Ovary (tissue), 10 donors: Measurements from ENCODE around the gene SALL1. TPM values are rescaled to one million over a fixed set of nuclear protein-coding genes. Genes with fewer than 3 reads are reported as not detected.
A peak's percentile ranks its signal among the peaks of the same experiment; 100 is the strongest.

Experiments
- DNase-seq, 5 donors: peaks; one replicate each; pipeline ENCODE4 v3.0.0-alpha.2; 2019 to 2020
- H3K27ac ChIP-seq, 2 donors: fragments of 200-600 bp; one replicate each; pipeline versions ENCODE4 v1.5.1 to v1.8.0; 2019 to 2022
- H3K27me3 ChIP-seq: fragments of 200-600 bp; one replicate; pipeline ENCODE4 v1.8.0; 2022
- H3K36me3 ChIP-seq: fragments of 200-600 bp; sonication (generic); one replicate; pipeline ENCODE4 v1.5.1; 2019
- H3K4me1 ChIP-seq: one replicate; pipeline ENCODE4 v1.8.1; 2013; ENCODE audit warnings: mild to moderate bottlenecking, moderate library complexity; ENCODE audit not compliant: insufficient read depth
- H3K4me3 ChIP-seq: fragments of 200-600 bp; sonication (generic); one replicate; pipeline ENCODE4 v1.5.1; 2017
- H3K9me3 ChIP-seq, 2 donors: fragments of 200-600 bp in 1 of 2; sonication (generic) in 1 of 2; one replicate each; pipeline versions ENCODE4 v1.5.1 to v1.8.1; 2013 to 2019; ENCODE audit warnings: mild to moderate bottlenecking in 1 of 2, moderate library complexity in 1 of 2
- EP300 ChIP-seq: sonication (generic); formaldehyde crosslinking; IDR thresholded peaks from one replicate; pipeline ENCODE4 v1.6.1; 2017; ENCODE audit warnings: antibody characterized with exemption
- POLR2A ChIP-seq: fragments of 450-650 bp; IDR thresholded peaks from one replicate; pipeline ENCODE4 v1.6.1; 2017; ENCODE audit warnings: antibody characterized with exemption, mild to moderate bottlenecking, moderate library complexity
- WGBS, 3 donors: extraction: QIAGEN DNeasy Blood & Tissue Kit in 1 of 3; methylation state at CpG; one replicate each; pipeline versions ENCODE4 v1.1.5 to v1.1.7; 2013 to 2017; 5-methylcytosine and 5-hydroxymethylcytosine counted together
- intact Hi-C, 4 donors: fragments of 100-400 bp; cut with DNase I; formaldehyde crosslinking; loops; one replicate each; pipeline versions ENCODE4 v1.11.0 to v1.15.1; 2022 to 2023
- long read RNA-seq, 3 donors: library from polyadenylated mRNA in 2 of 3; unstranded in 2 of 3; transcript quantifications; one replicate each; pipeline ENCODE4 v2.0.0 and lab custom pipeline, GENCODE V29; 2021 to 2026
- polyA plus RNA-seq, 2 donors: library from polyadenylated mRNA; stranded (reverse); fragments of 200-250 nt in 1 of 2; fragments of 350-450 nt in 1 of 2; fragmentation: Illumina TruSeq in 1 of 2; extraction: RNeasy Lipid Tissue Mini Kit (QIAGEN cat#74804) in 1 of 2; gene quantifications; one replicate each; pipeline ENCODE4 v1.2.3, GENCODE V29; 2013 to 2014
- total RNA-seq, 7 donors: library from RNA; depleted of rRNA in 2 of 7; stranded (reverse); fragments of >200 nt in 2 of 7; fragmentation: NEBNext Ultra II Directional in 3 of 7; extraction: Animal tissue kit (Norgen Biotek cat#: 25700) in 3 of 7; gene quantifications; one replicate each; pipeline versions ENCODE4 v1.1.0 to v1.2.4, GENCODE V29; 2016 to 2023
- TF ChIP-seq, protein P1 (sequence below), 3 donors: fragments of 450-650 bp in 2 of 3; fragments of 200-600 bp in 1 of 3; IDR thresholded peaks; one replicate each; pipeline versions ENCODE4 v1.5.1 to v1.8.0; 2016 to 2022; ENCODE audit warnings: antibody characterized with exemption in 3 of 3, mild to moderate bottlenecking in 1 of 3
- donor health status: DM: no; HTN: no; CAD: no; lungs with moderate emphysema.
- donor health status: DM: no; HTN: no; CAD: no.
- donor health status: Bipolar disorder and iron deficiency.
- donor health status: DM: yes; HTN: yes; CAD: no.
- donor health status: DM: no; HTN: no; CAD: no.
- donor health status: DM: yes; HTN: yes; CAD: no.

Gene SALL1
- total RNA-seq (10 to 100 TPM in 2 of 7 donors, 1 to 10 TPM in 5; 3.0 to 20.7 (median 6.7) TPM), polyA plus RNA-seq (1 to 10 TPM; 1.7 to 4.0 TPM)
- long read RNA-seq, donor 1, partial matches to known transcripts: 32 of 33 reads
- long read RNA-seq, donor 1, other reads (novel, unspliced or antisense): 1 of 33 reads
- long read RNA-seq, donor 2, partial matches to known transcripts: 12 of 12 reads
- long read RNA-seq, donor 2, other reads (novel, unspliced or antisense): 0 of 12 reads
- long read RNA-seq, donor 3, full-length matches to known transcripts: 1 of 8 reads
- long read RNA-seq, donor 3, partial matches to known transcripts: 7 of 8 reads
- long read RNA-seq, donor 3, other reads (novel, unspliced or antisense): 0 of 8 reads

DNA sequence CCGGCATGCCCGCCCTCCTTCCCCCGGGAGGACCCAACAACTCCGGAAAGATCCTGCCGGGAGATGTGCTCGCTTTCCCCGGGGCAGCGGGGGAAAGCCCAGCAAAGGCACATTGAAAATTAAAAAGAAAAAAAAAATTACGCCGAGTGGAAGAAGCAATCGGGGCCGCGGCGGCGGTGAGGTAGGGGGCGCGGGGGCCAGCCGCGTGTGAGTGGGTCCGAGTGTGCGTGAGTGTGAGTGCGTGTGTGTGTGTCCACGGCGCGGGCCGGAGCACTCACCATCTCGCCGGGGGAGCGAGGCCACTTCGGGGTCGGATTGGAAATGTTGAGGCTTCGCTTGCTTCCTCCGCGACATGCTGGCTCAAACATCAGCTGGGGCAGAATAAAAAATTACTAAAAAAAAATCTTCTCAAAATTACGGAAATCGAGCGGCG lies at the start of gene SALL1:
TSS of gene SALL1 (minus strand) at position 383 of the 433 bp plus-strand sequence. CDS start at position 354, 29 bp downstream.
- H3K36me3 ChIP-seq: no peaks in the 10 kb centered on the region
- peak within 1 kb of the TSS; percentile 62 for H3K4me3 ChIP-seq
- H3K27ac ChIP-seq: peak within 1 kb of the TSS; percentile 60 to 80
- intact Hi-C loops: loop anchor here in 1 of 4 donors (10.0 kb wide), 1 partner anchor 94 kb away; no protein-coding TSS in a partner anchor
- WGBS, 3 donors: 1 to 2% (median 1%) methylated on average over 38 of the region's 38 CpGs
- H3K27me3 ChIP-seq: no peaks in the 10 kb centered on the region
- TF ChIP-seq, protein P1, sequence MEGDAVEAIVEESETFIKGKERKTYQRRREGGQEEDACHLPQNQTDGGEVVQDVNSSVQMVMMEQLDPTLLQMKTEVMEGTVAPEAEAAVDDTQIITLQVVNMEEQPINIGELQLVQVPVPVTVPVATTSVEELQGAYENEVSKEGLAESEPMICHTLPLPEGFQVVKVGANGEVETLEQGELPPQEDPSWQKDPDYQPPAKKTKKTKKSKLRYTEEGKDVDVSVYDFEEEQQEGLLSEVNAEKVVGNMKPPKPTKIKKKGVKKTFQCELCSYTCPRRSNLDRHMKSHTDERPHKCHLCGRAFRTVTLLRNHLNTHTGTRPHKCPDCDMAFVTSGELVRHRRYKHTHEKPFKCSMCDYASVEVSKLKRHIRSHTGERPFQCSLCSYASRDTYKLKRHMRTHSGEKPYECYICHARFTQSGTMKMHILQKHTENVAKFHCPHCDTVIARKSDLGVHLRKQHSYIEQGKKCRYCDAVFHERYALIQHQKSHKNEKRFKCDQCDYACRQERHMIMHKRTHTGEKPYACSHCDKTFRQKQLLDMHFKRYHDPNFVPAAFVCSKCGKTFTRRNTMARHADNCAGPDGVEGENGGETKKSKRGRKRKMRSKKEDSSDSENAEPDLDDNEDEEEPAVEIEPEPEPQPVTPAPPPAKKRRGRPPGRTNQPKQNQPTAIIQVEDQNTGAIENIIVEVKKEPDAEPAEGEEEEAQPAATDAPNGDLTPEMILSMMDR (IDR thresholded peaks at IDR 0.05): no peak
- TF ChIP-seq POLR2A: no peak
- TF ChIP-seq EP300: no peak
- no peaks in the 10 kb centered on the region for H3K9me3 ChIP-seq
- DNase-seq: peak in 4 of 5 donors; percentile 30 to 62 (median 44)
- peaks cover 2% of the 10 kb centered on the region for H3K4me1 ChIP-seq

DNA sequence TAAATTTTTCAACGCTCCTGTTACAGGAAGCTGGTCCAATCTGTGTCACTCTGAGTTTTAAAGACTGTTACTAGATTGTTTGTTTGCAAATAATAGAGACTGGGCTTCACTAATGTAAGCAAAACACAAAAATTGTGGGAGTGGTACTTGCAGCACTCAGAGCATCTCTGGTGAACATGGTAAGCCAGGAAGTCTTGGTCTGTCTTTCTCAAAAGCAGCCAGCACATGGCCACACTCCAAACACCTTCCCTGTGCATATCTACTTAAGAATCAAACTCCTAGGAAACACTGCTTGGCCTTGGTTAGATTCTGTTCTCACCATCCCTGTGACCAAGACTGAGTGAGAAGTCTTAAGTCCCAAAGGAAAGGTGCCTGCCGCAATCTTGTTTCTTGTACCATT lies 49.7 kb upstream of the SALL1 start:
- intact Hi-C loops: no loop called here
- Histone ChIP-seq H3K36me3 (no peaks in the 10 kb centered on the region), H3K9me3 (no peaks in the 10 kb centered on the region), H3K27ac (no peak overlapping the region), H3K4me1 (no peaks in the 10 kb centered on the region), H3K27me3 (no peaks in the 10 kb centered on the region), H3K4me3 (no peak overlapping the region)
- no peak for DNase-seq
- WGBS, 3 donors: 45 to 49% (median 48%) methylated on average over 2 of the region's 2 CpGs
- no peak for TF ChIP-seq POLR2A
- no peak for TF ChIP-seq EP300
- TF ChIP-seq, protein P1 (IDR thresholded peaks at IDR 0.05): no peak

DNA sequence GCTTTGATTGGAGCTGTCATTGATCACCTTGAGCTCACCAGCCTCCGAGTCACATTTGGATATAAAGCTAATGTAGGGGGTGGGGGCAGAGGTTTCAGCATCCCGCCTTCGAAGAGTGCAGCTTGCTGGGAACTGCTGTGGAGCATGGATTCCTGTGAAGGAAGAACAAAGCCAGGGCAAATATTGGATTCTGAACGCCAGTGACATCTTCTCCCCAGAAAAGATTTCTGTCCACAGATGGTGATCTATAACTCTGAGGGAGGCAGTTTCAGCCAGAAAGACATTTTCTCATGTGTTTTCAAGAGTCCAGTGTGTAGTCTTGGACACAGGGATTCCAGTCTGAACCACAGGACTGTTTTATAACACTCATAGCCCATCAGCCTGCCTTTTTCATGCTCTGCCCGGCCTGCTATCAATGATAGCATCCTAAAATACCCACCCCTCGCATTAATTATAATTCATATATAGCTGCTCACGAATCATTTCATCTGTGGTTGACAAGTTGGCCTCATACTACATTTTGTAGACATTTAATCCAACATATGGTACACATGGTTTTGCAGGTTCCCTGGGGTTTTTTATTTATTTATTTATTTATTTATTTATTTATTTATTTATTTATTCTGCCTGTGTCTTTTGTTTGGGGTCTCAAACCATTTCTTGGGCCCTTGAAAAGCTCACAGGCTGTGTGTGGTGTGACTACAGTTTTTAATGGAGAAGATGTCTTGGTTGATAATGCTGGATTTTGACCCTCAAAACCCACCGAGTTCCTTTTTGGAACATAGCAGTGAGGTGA lies 47.1 kb upstream of the SALL1 start:
- Histone ChIP-seq H3K36me3 (no peaks in the 10 kb centered on the region), H3K9me3 (no peaks in the 10 kb centered on the region), H3K27me3 (no peaks in the 10 kb centered on the region), H3K4me3 (no peak overlapping the region), H3K27ac (no peak overlapping the region), H3K4me1 (no peaks in the 10 kb centered on the region)
- TF ChIP-seq EP300 (no peak), POLR2A (no peak)
- TF ChIP-seq, protein P1 (IDR thresholded peaks at IDR 0.05): no peak
- WGBS, 3 donors: 78 to 89% (median 85%) methylated on average over 8 of the region's 8 CpGs
- no peak for DNase-seq
- intact Hi-C loops: no loop called here

DNA sequence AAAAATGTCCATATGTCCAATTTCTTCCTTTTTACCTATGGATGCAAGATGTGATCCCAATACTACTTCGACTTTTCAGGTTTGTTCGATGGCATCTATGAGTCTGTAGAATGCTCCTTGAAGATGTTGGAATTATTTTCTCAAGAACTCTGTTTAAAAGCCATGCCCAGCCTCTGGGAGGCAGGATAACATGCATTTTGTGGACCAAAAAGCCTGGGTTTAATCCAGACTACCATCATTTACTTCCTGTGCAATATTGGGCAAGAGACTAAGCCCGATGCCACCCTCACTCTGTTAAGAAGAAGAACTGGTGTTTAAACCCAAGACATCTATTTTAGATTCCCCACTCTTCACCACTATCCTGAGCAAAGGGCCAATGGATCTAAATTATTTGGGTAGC lies 42.8 kb upstream of the SALL1 start:
- no peaks in the 10 kb centered on the region for H3K27me3 ChIP-seq
- TF ChIP-seq EP300: no peak
- TF ChIP-seq POLR2A: no peak
- TF ChIP-seq, protein P1 (IDR thresholded peaks at IDR 0.05): no peak
- DNase-seq: no peak

More for the DNA sequence above, 42.8 kb upstream of the SALL1 start:
- intact Hi-C loops: no loop called here
- Histone ChIP-seq H3K9me3 (no peaks in the 10 kb centered on the region), H3K4me1 (no peaks in the 10 kb centered on the region), H3K27ac (no peak overlapping the region), H3K4me3 (no peak overlapping the region), H3K36me3 (no peaks in the 10 kb centered on the region)
- 94 to 98% (median 95%) methylated on average over 3 of the region's 3 CpGs for WGBS, 3 donors
